BE2C (cell line): ENCODE results near the gene MBOAT1.
"Not testable (repeated sequence)": the region's sequence is repeated elsewhere in the genome, so short reads cannot be mapped to it uniquely, and the experiment has no call there.

Experiments
- DNase-seq: peaks from one replicate; pipeline ENCODE4 v3.0.0-alpha.2; 2020
- H3K27me3 ChIP-seq: fragments of 250-450 bp; sonication (Bioruptor Pico); 2 replicates; pipeline ENCODE4 v1.5.1; 2020; ENCODE audit warnings: mild to moderate bottlenecking
- H3K36me3 ChIP-seq: fragments of 250-450 bp; sonication (Bioruptor Pico); 2 replicates; pipeline ENCODE4 v1.5.1; 2020; ENCODE audit warnings: mild to moderate bottlenecking
- H3K4me1 ChIP-seq: fragments of 250-450 bp; sonication (Bioruptor Pico); 2 replicates; pipeline ENCODE4 v1.5.1; 2020
- H3K4me3 ChIP-seq: 2 replicates; pipeline ENCODE4 v1.5.1; 2011; ENCODE audit warnings: low read depth, low read length
- H3K9me3 ChIP-seq: fragments of 250-450 bp; sonication (Bioruptor Pico); 2 replicates; pipeline ENCODE4 v1.5.1; 2020
- TF ChIP-seq, protein P1 (sequence below): IDR thresholded peaks from 2 replicates; pipeline ENCODE4 v1.5.1; 2012; ENCODE audit warnings: mild to moderate bottlenecking, low read depth, low read length

MBOAT1 gene

DNA sequence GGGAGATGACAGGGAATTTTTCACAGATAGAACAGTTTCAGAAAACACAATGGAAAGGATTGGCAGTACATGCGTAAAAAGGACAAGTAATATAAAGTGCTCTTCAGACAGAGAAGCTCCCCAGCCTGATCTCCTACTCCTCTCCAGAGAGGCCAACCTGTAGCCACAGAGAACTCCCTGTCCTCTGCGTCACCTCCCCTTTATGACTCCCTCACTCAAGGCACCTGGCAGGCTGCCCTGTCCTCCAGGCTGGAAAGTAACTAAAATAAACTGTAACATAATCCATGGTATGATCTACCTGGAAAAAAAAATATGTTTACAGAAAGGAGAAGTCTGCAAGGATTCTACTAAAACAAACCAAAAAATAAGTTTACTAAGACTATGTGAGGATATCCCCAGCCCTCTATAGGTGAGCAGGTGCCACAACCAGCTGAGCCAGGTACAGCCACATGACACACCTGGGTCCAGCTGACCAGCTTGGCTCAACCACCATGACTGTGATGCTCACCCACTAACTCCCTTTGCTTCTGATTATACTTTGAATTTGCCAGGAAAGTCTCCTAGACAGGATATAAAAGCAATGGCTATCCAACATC lies 29.2 kb downstream of the MBOAT1 start:
- no peaks in the 10 kb centered on the region for H3K27me3 ChIP-seq
- H3K9me3 ChIP-seq: no peaks in the 10 kb centered on the region
- no peaks in the 10 kb centered on the region for H3K4me1 ChIP-seq
- H3K4me3 ChIP-seq: no peak overlapping the region
- no peak for DNase-seq
- TF ChIP-seq, protein P1, sequence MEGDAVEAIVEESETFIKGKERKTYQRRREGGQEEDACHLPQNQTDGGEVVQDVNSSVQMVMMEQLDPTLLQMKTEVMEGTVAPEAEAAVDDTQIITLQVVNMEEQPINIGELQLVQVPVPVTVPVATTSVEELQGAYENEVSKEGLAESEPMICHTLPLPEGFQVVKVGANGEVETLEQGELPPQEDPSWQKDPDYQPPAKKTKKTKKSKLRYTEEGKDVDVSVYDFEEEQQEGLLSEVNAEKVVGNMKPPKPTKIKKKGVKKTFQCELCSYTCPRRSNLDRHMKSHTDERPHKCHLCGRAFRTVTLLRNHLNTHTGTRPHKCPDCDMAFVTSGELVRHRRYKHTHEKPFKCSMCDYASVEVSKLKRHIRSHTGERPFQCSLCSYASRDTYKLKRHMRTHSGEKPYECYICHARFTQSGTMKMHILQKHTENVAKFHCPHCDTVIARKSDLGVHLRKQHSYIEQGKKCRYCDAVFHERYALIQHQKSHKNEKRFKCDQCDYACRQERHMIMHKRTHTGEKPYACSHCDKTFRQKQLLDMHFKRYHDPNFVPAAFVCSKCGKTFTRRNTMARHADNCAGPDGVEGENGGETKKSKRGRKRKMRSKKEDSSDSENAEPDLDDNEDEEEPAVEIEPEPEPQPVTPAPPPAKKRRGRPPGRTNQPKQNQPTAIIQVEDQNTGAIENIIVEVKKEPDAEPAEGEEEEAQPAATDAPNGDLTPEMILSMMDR: no peak
- H3K36me3 ChIP-seq: no peaks in the 10 kb centered on the region

DNA sequence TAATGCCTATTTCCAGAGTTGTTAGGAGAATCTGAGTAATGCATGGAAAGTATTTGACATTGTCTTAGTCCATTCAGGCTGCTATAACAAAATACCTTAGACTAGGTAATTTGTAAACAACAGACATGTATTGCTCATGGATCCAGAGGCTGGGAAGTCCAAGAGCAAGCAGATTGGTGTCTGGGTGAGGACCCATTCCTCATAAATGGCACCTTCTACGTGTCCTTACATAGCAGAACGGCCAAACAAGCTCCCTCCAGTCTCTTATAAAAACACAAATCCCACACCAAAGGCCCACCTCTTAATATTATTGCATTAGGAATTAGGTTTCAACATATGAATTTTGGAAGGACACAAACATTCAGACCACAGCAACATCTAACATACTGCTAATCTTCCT lies 30.2 kb downstream of the MBOAT1 start:
- Histone ChIP-seq H3K4me1 (no peaks in the 10 kb centered on the region), H3K4me3 (no peak overlapping the region), H3K36me3 (no peaks in the 10 kb centered on the region), H3K27me3 (no peaks in the 10 kb centered on the region), H3K9me3 (no peaks in the 10 kb centered on the region)
- TF ChIP-seq, protein P1: no peak
- no peak for DNase-seq

- Histone ChIP-seq H3K36me3 (no peaks in the 10 kb centered on the region), H3K9me3 (no peaks in the 10 kb centered on the region), H3K27me3 (no peaks in the 10 kb centered on the region), H3K4me1 (no peaks in the 10 kb centered on the region), H3K4me3 (no peak overlapping the region)
- DNase-seq: no peak
- TF ChIP-seq, protein P1: no peak
These were observed 31.3 kb downstream of the MBOAT1 start for GRCh38 chr6:20180935-20181334.

DNA sequence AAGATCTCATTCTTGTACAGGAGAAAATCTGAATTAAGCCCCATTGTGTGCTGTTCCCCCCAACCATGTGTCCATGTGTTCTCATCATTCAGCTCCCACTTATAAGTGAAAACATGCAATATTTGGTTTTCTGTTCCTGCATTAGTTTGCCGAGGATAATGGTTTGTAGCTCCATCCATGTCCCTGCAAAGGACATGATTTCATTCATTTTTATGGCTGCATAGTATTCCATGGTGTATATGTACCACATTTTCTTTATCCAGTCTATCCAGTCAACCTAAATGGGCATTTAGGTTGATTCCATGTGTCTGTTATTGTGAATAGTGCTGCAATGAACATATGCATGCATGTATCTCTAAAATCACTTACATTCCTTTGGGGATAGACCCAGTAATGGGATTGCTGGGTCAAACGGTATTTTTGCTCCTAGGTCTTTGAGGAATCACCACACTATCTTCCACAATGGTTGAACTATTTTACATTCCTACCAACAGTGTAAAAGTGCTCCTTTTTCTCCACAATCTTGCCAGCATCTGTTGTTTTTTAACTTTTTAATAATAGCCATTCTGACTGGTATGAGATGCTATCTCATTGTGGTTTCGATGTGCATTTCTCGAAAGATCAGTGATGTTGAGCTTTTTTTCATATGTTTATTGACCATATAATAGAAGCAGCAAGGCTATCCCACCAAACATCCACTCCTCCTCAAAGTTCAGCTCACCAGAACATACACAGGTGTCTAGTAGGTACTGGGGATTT lies 32.8 kb downstream of the MBOAT1 start:
- not testable (repeated sequence) for H3K4me1 ChIP-seq, H3K9me3 ChIP-seq, H3K27me3 ChIP-seq, DNase-seq, H3K36me3 ChIP-seq, H3K4me3 ChIP-seq

DNA sequence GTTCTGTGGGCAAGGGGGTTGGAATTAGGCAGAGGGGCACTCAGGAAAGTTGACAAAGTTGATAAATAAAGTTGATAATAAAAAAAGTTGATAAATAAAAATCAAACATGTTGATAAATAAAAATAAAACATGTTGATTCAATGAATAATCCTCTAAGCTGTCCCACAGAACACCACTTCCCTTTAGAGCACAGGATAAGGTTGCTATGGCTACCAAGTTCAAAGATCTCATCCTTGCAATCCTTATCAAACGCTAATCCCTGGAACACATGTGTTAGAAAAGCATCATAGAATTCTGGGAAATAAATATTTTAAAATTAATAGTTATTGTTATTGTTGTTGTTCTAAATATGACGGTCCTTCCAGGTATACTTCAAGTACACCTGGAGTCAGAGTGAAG lies 33.9 kb downstream of the MBOAT1 start:
- TF ChIP-seq, protein P1: no peak
- DNase-seq: no peak
- Histone ChIP-seq H3K27me3 (no peaks in the 10 kb centered on the region), H3K9me3 (no peaks in the 10 kb centered on the region), H3K36me3 (no peaks in the 10 kb centered on the region), H3K4me3 (no peak overlapping the region), H3K4me1 (no peaks in the 10 kb centered on the region)

- TF ChIP-seq, protein P1: no peak
- Histone ChIP-seq H3K4me3 (no peak overlapping the region), H3K27me3 (no peaks in the 10 kb centered on the region), H3K4me1 (no peaks in the 10 kb centered on the region), H3K9me3 (no peaks in the 10 kb centered on the region), H3K36me3 (no peaks in the 10 kb centered on the region)
- DNase-seq: no peak
These were observed 36.4 kb downstream of the MBOAT1 start for GRCh38 chr6:20175810-20176410.
